ENCODE results near the gene TMEM243.
"Not testable (repeated sequence)": the region's sequence is repeated elsewhere in the genome, so short reads cannot be mapped to it uniquely, and the experiment has no call there.

The TMEM243 gene

GRCh38 chr7:87219545-87220025 is at the start of gene TMEM243:
TSS of gene TMEM243 (minus strand) at chr7:87219732. CDS start at chr7:87219503, 229 bp downstream.
- peak; percentile 69 for DNase-seq (ENCODE audit: low read depth)

- no peak for DNase-seq (ENCODE audit: low read depth)
Observed at GRCh38 chr7:87267239-87267900, 47.8 kb upstream of the TMEM243 start.

- DNase-seq (ENCODE audit: low read depth) = no peak
Observed at GRCh38 chr7:87263537-87263936, 44.0 kb upstream of the TMEM243 start.

GRCh38 chr7:87253589-87254087 is 34.1 kb upstream of the TMEM243 start:
- no peak for DNase-seq (ENCODE audit: low read depth)

- not testable (repeated sequence) for DNase-seq (ENCODE audit: low read depth)
Observed at GRCh38 chr7:87245671-87246070, 26.1 kb upstream of the TMEM243 start.

- DNase-seq (ENCODE audit: low read depth) = not testable (repeated sequence)
Observed at GRCh38 chr7:87238464-87239051, 19.0 kb upstream of the TMEM243 start.

- DNase-seq (ENCODE audit: low read depth) = no peak
Observed at GRCh38 chr7:87234949-87235348, 15.4 kb upstream of the TMEM243 start.

GRCh38 chr7:87231711-87232110 is 12.2 kb upstream of the TMEM243 start:
- DNase-seq (ENCODE audit: low read depth) = no peak

- DNase-seq (ENCODE audit: low read depth) = no peak
Observed at GRCh38 chr7:87231258-87231657, 11.7 kb upstream of the TMEM243 start.

GRCh38 chr7:87226495-87226894 is 7.0 kb upstream of the TMEM243 start:
- no peak for DNase-seq (ENCODE audit: low read depth)

- DNase-seq (ENCODE audit: low read depth) = no peak
Observed at GRCh38 chr7:87225696-87226095, 6.2 kb upstream of the TMEM243 start.

- DNase-seq (ENCODE audit: low read depth) = no peak
Observed at GRCh38 chr7:87223666-87224065, 4.1 kb upstream of the TMEM243 start.

GRCh38 chr7:87220734-87221215 is 1.2 kb upstream of the TMEM243 start:
- DNase-seq (ENCODE audit: low read depth) = no peak

- DNase-seq (ENCODE audit: low read depth) = peak; percentile 69
Observed at GRCh38 chr7:87220026-87220733, 648 bp upstream of the TMEM243 start.

- no peak for DNase-seq (ENCODE audit: low read depth)
Observed at GRCh38 chr7:87218796-87219544, 562 bp downstream of the TMEM243 start.

- DNase-seq (ENCODE audit: low read depth) = no peak
Observed at GRCh38 chr7:87217983-87218653, 1.4 kb downstream of the TMEM243 start.

- DNase-seq (ENCODE audit: low read depth) = no peak
Observed at GRCh38 chr7:87216701-87217508, 2.6 kb downstream of the TMEM243 start.

GRCh38 chr7:87215046-87215445 is 4.5 kb downstream of the TMEM243 start:
- no peak for DNase-seq (ENCODE audit: low read depth)

- DNase-seq (ENCODE audit: low read depth) = no peak
Observed at GRCh38 chr7:87213811-87214210, 5.7 kb downstream of the TMEM243 start.

- DNase-seq (ENCODE audit: low read depth) = no peak
Observed at GRCh38 chr7:87213252-87213651, 6.3 kb downstream of the TMEM243 start.

GRCh38 chr7:87212498-87212897 is 7.0 kb downstream of the TMEM243 start:
- DNase-seq (ENCODE audit: low read depth) = no peak

Data from activated gamma-delta T cell treated with anti-CD3 and anti-CD28 coated beads, Interleukin-2, amount 50 U/mL, for 16 hours (primary cell).